GM10266 (cell line): ENCODE data around the gene ATF4.

Experiments
- DNase-seq: peaks from one replicate; pipeline ENCODE4 v3.0.0; 2012; ENCODE audit errors: extremely low spot score
- TF ChIP-seq, protein P1 (sequence below): IDR thresholded peaks from 2 replicates; pipeline ENCODE4 v1.5.1; 2012; ENCODE audit warnings: mild to moderate bottlenecking, low read depth; ENCODE audit not compliant: control insufficient read depth, insufficient read depth; ENCODE audit errors: missing control alignments

Gene ATF4

GRCh38 chr22:39490135-39490798 is 30.1 kb upstream of the ATF4 start:
- TF ChIP-seq, protein P1, sequence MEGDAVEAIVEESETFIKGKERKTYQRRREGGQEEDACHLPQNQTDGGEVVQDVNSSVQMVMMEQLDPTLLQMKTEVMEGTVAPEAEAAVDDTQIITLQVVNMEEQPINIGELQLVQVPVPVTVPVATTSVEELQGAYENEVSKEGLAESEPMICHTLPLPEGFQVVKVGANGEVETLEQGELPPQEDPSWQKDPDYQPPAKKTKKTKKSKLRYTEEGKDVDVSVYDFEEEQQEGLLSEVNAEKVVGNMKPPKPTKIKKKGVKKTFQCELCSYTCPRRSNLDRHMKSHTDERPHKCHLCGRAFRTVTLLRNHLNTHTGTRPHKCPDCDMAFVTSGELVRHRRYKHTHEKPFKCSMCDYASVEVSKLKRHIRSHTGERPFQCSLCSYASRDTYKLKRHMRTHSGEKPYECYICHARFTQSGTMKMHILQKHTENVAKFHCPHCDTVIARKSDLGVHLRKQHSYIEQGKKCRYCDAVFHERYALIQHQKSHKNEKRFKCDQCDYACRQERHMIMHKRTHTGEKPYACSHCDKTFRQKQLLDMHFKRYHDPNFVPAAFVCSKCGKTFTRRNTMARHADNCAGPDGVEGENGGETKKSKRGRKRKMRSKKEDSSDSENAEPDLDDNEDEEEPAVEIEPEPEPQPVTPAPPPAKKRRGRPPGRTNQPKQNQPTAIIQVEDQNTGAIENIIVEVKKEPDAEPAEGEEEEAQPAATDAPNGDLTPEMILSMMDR, result no peak
- peak; percentile 97 for DNase-seq

DNA sequence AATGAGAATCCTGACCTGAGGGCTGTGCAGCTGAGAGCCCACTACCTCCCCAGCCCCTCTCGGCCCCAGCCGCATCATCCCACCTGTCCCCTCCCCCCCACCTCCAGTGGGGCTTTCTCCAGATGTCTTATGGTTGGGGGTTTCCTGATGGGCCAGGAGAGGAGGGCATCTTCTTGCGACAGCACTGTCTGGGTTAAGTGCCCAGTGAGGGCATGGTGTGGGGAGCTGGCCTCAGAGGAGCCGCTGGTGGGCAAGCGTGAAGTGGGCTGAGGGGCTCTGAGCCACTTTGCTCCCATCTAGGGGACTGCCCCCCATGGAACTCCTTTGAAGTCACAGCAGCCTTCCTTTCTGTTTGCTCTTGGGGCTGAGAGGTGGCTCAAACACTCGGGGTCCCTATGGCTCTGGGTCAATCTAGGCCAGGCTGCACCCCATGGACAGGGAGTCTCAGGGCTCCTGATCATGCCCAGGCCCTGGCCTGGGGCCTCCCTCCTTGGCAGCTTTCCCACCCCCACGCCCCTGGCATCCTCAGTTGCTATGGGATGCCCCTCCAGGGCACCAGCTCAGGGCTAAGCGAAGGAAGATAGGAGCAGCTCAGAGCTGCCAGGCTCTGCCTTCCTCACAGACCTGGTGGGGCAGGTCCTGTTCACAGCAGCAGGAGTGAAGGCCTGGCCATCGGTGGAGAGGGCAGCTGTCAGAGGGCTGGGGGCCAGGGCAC is 29.2 kb upstream of the ATF4 start:
- DNase-seq, result no peak
- TF ChIP-seq, protein P1, result no peak

DNA sequence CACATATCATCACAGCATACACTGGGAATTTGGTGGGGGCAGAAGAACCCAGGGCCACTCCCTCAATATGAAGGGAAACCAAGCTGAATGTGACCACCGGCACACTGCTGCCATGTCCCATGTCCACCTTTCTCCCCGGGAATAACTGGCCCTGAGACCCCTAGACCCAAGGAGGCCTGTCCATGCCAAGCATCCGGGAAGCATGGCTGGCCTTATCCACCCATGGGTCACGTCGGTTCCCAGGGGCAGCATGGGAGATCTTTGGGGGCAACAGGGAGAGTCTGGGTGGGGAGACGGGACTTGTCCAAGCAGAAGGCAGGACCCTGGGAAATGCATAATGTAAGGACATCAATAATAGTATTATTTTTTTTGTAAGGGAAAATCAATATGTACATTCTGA is 28.7 kb upstream of the ATF4 start:
- TF ChIP-seq, protein P1, result no peak

DNA sequence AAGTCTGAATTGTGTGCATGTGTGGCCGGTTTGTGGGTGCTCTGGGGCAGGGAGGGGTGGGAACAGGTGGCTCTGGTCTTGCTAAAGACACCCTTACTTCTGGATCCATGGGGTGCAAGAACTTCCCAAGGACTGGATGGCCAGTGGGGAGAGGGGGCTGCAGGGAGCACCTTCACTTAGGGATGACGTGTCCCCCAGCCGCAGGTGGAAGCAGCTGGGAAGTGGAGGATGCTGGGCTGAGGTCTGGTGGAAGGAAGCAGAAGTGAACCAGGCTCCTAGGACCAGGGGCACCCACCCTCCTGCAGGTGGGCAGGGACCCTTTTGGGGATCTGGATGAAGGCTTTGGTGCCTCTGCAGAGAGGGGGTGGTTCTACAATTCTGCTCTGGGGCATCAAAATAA is 28.2 kb upstream of the ATF4 start:
- no peak for DNase-seq
- TF ChIP-seq, protein P1, result no peak

More for the DNA sequence above, 28.7 kb upstream of the ATF4 start:
- no peak for DNase-seq

GRCh38 chr22:39493759-39494158 is 26.6 kb upstream of the ATF4 start:
- TF ChIP-seq, protein P1, result no peak
- no peak for DNase-seq

- DNase-seq, result no peak
- TF ChIP-seq, protein P1, result no peak
Measured at GRCh38 chr22:39494471-39495120, 25.8 kb upstream of the ATF4 start.

- peak; percentile 65 for DNase-seq
- TF ChIP-seq, protein P1, result peak; percentile 66
Measured at GRCh38 chr22:39496131-39496838, 24.1 kb upstream of the ATF4 start.
